WTC11 (cell line): ENCODE results near the gene STARD5. TPM values are rescaled to one million over a fixed set of nuclear protein-coding genes. Genes with fewer than 3 reads are reported as not detected.
A peak's percentile ranks its signal among the peaks of the same experiment; 100 is the strongest.

ENCODE experiments used
- ATAC-seq: fragments of 200-7000 bp; cut with Tn5 transposase; 2 replicates; pipeline ENCODE4 v1.10.0; 2021; ENCODE audit warnings: mild to moderate bottlenecking, moderate library complexity
- CTCF ChIA-PET: fragments of 300-600 bp; sonication (Branson Sonifier 250); formaldehyde crosslinking; loops from one replicate; lab custom pipeline; 2021; ENCODE audit warnings: antibody characterized with exemption; lab: Charles Lee
- POLR2A ChIA-PET: fragments of 350-600 bp; sonication (Branson Sonifier 250); formaldehyde crosslinking; loops from one replicate; lab custom pipeline; 2021; ENCODE audit warnings: antibody characterized with exemption; lab: Charles Lee
- DNase-seq: peaks from one replicate; pipeline ENCODE4 v3.0.0; 2021; ENCODE audit warnings: low spot score
- H3K27ac Mint-ChIP-seq: 2 replicates; pipeline ENCODE4 v1.8.0; 2021; ENCODE audit warnings: mixed read lengths
- H3K27me3 Mint-ChIP-seq: 2 replicates; pipeline ENCODE4 v1.8.0; 2021; ENCODE audit warnings: low read depth, mild to moderate bottlenecking, moderate library complexity, mixed read lengths
- H3K36me3 Mint-ChIP-seq: 2 replicates; pipeline ENCODE4 v1.8.0; 2021; ENCODE audit warnings: mixed read lengths
- H3K4me1 Mint-ChIP-seq: 2 replicates; pipeline ENCODE4 v1.8.0; 2022; ENCODE audit warnings: mixed read lengths
- H3K4me3 Mint-ChIP-seq: 2 replicates; pipeline ENCODE4 v1.8.0; 2021; ENCODE audit warnings: mild to moderate bottlenecking, moderate library complexity, mixed read lengths
- H3K9me3 Mint-ChIP-seq: 2 replicates; pipeline ENCODE4 v1.8.0; 2021; ENCODE audit warnings: mixed read lengths
- AR ChIP-seq: fragments of 250-450 bp; sonication (Bioruptor Pico); IDR thresholded peaks from 2 replicates; pipeline ENCODE4 v1.9.0; 2021; ENCODE audit warnings: mild to moderate bottlenecking
- ATF1 ChIP-seq: sonication (generic); formaldehyde crosslinking; IDR thresholded peaks from 2 replicates; pipeline ENCODE4 v1.8.1; 2023; ENCODE audit warnings: mild to moderate bottlenecking, moderate library complexity, missing genetic modification reagents
- CDX4 ChIP-seq: fragments of 250-450 bp; sonication (Bioruptor Pico); IDR thresholded peaks from 2 replicates; pipeline ENCODE4 v1.9.0; 2021; ENCODE audit warnings: moderate library complexity, mild to moderate bottlenecking, inconsistent platforms, borderline replicate concordance
- CREB1 ChIP-seq: sonication (generic); formaldehyde crosslinking; IDR thresholded peaks from 2 replicates; pipeline ENCODE4 v1.8.0; 2023; ENCODE audit warnings: mild to moderate bottlenecking, missing genetic modification reagents
- E2F5 ChIP-seq: sonication (generic); formaldehyde crosslinking; IDR thresholded peaks from 2 replicates; pipeline ENCODE4 v1.8.1; 2022; ENCODE audit warnings: mild to moderate bottlenecking, moderate library complexity, missing genetic modification reagents
- ERG ChIP-seq: fragments of 250-450 bp; sonication (Bioruptor Pico); IDR thresholded peaks from 2 replicates; pipeline ENCODE4 v1.8.0; 2021; ENCODE audit warnings: mild to moderate bottlenecking
- ESRRA ChIP-seq: sonication (generic); formaldehyde crosslinking; IDR thresholded peaks from 2 replicates; pipeline ENCODE4 v1.8.1; 2022; ENCODE audit warnings: mild to moderate bottlenecking, missing genetic modification reagents, borderline replicate concordance
- FOXJ3 ChIP-seq: sonication (generic); formaldehyde crosslinking; IDR thresholded peaks from 2 replicates; pipeline ENCODE4 v1.9.0; 2021; ENCODE audit warnings: missing genetic modification reagents, mild to moderate bottlenecking, borderline replicate concordance
- GABPB1 ChIP-seq: sonication (generic); formaldehyde crosslinking; IDR thresholded peaks from 2 replicates; pipeline ENCODE4 v1.8.1; 2023; ENCODE audit warnings: mild to moderate bottlenecking, missing genetic modification reagents
- MYBL2 ChIP-seq: sonication (generic); formaldehyde crosslinking; IDR thresholded peaks from 2 replicates; pipeline ENCODE4 v1.8.1; 2023; ENCODE audit warnings: mild to moderate bottlenecking, moderate library complexity, missing genetic modification reagents
- NFATC4 ChIP-seq: fragments of 250-450 bp; sonication (Bioruptor Pico); IDR thresholded peaks from 2 replicates; pipeline ENCODE4 v1.9.0; 2021; ENCODE audit warnings: mild to moderate bottlenecking
- OVOL2 ChIP-seq: fragments of 250-450 bp; sonication (Bioruptor Pico); IDR thresholded peaks from 2 replicates; pipeline ENCODE4 v1.9.0; 2021; ENCODE audit warnings: mild to moderate bottlenecking, borderline replicate concordance
- SMAD4 ChIP-seq: sonication (generic); formaldehyde crosslinking; IDR thresholded peaks from 2 replicates; pipeline ENCODE4 v1.8.0; 2022; ENCODE audit warnings: mild to moderate bottlenecking, missing genetic modification reagents
- SP1 ChIP-seq: sonication (generic); formaldehyde crosslinking; conservative IDR thresholded peaks from 2 replicates; pipeline ENCODE4 v1.8.1; 2022; ENCODE audit warnings: missing genetic modification reagents
- TP53 ChIP-seq: sonication (generic); formaldehyde crosslinking; IDR thresholded peaks from 2 replicates; pipeline ENCODE4 v1.8.1; 2023; ENCODE audit warnings: mild to moderate bottlenecking, missing genetic modification reagents
- ZBTB21 ChIP-seq: sonication (generic); formaldehyde crosslinking; IDR thresholded peaks from 2 replicates; pipeline ENCODE4 v1.8.1; 2023; ENCODE audit warnings: mild to moderate bottlenecking, missing genetic modification reagents, borderline replicate concordance
- ZNF317 ChIP-seq: sonication (generic); formaldehyde crosslinking; IDR thresholded peaks from 2 replicates; pipeline ENCODE4 v1.8.1; 2023; ENCODE audit warnings: low read depth, mild to moderate bottlenecking, moderate library complexity, missing genetic modification reagents, borderline replicate concordance
- total RNA-seq: library from RNA; stranded (reverse); gene quantifications from 3 replicates; pipeline ENCODE4 v1.2.3, GENCODE V29; 2021
- TF ChIP-seq, protein P1 (sequence below): sonication (generic); formaldehyde crosslinking; IDR thresholded peaks from 2 replicates; pipeline ENCODE4 v1.8.0; 2022; ENCODE audit warnings: mild to moderate bottlenecking, missing genetic modification reagents
- TF ChIP-seq, protein P2 (sequence below): sonication (generic); formaldehyde crosslinking; IDR thresholded peaks from 2 replicates; pipeline ENCODE4 v1.8.0; 2023; ENCODE audit warnings: missing genetic modification reagents

The STARD5 gene
- total RNA-seq, 1 experiment from 2014 or later: 6.8 TPM

DNA sequence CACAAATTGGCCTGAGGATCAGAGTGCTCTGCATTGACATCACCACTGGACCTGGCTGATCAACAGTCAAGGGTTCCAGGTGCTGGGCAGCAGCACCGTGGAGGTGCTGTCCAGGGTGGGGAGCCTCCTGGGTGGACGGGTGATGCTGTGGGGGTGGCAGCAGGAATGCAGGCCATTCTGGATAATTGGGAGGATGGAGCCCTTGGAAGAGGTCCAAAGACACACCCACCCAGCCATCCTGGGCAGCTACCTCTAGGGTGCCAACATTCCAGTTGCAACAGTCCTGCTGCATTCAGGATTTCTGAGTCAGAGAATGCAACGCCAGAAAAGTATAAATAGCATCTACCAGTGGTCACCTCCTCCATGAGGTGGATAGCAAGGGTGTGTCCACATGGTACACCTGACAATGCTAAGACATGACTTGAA is 26.8 kb downstream of the STARD5 start:
- ChIA-PET CTCF (interaction anchor here (1.1 to 1.7 kb wide), 3 partner anchors 22 to 31 kb away, joined by 3 to 7 read pairs (median 5); partner anchors contain the start of gene STARD5), POLR2A (no interaction called here)
- no peak overlapping the region for H3K4me3 Mint-ChIP-seq
- H3K27ac Mint-ChIP-seq: no peak overlapping the region
- peaks cover 8% of the 10 kb centered on the region for H3K27me3 Mint-ChIP-seq
- H3K4me1 Mint-ChIP-seq: peaks cover 30% of the 10 kb centered on the region
- no peaks in the 10 kb centered on the region for H3K9me3 Mint-ChIP-seq
- TF ChIP-seq ATF1 (no peak), NFATC4 (CRISPR knock-in tag) (no peak), SMAD4 (CRISPR knock-in tag) (no peak), CDX4 (CRISPR knock-in tag) (no peak), FOXJ3 (CRISPR knock-in tag) (no peak), ESRRA (CRISPR knock-in tag) (no peak), TP53 (CRISPR knock-in tag) (no peak), MYBL2 (no peak), E2F5 (CRISPR knock-in tag) (no peak), ZBTB21 (no peak), ZNF317 (no peak), AR (CRISPR knock-in tag) (no peak)
- TF ChIP-seq, protein P1, sequence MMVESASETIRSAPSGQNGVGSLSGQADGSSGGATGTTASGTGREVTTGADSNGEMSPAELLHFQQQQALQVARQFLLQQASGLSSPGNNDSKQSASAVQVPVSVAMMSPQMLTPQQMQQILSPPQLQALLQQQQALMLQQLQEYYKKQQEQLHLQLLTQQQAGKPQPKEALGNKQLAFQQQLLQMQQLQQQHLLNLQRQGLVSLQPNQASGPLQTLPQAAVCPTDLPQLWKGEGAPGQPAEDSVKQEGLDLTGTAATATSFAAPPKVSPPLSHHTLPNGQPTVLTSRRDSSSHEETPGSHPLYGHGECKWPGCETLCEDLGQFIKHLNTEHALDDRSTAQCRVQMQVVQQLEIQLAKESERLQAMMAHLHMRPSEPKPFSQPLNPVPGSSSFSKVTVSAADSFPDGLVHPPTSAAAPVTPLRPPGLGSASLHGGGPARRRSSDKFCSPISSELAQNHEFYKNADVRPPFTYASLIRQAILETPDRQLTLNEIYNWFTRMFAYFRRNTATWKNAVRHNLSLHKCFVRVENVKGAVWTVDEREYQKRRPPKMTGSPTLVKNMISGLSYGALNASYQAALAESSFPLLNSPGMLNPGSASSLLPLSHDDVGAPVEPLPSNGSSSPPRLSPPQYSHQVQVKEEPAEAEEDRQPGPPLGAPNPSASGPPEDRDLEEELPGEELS (CRISPR knock-in tag): no peak
- TF ChIP-seq, protein P2, sequence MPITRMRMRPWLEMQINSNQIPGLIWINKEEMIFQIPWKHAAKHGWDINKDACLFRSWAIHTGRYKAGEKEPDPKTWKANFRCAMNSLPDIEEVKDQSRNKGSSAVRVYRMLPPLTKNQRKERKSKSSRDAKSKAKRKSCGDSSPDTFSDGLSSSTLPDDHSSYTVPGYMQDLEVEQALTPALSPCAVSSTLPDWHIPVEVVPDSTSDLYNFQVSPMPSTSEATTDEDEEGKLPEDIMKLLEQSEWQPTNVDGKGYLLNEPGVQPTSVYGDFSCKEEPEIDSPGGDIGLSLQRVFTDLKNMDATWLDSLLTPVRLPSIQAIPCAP (CRISPR knock-in tag): no peak
- ATAC-seq: no peak
- no peak for DNase-seq
- H3K36me3 Mint-ChIP-seq: no peaks in the 10 kb centered on the region

- TF ChIP-seq TP53 (CRISPR knock-in tag) (no peak), OVOL2 (CRISPR knock-in tag) (no peak), SMAD4 (CRISPR knock-in tag) (no peak), GABPB1 (CRISPR knock-in tag) (no peak), ERG (CRISPR knock-in tag) (no peak), E2F5 (CRISPR knock-in tag) (no peak), SP1 (CRISPR knock-in tag) (no peak), CREB1 (CRISPR knock-in tag) (no peak)
- no peak overlapping the region for H3K27ac Mint-ChIP-seq
- peaks cover 8% of the 10 kb centered on the region for H3K27me3 Mint-ChIP-seq
- no peaks in the 10 kb centered on the region for H3K9me3 Mint-ChIP-seq
- H3K4me1 Mint-ChIP-seq: peaks cover 25% of the 10 kb centered on the region
- DNase-seq (no peak), ATAC-seq (peak; percentile 32; the same call in 1 of the 2 replicates)
- no peak overlapping the region for H3K4me3 Mint-ChIP-seq
- ChIA-PET CTCF (interaction anchor here (1.1 to 1.7 kb wide), 3 partner anchors 21 to 31 kb away, joined by 3 to 7 read pairs (median 5); partner anchors contain the start of gene STARD5), POLR2A (no interaction called here)
- H3K36me3 Mint-ChIP-seq: no peaks in the 10 kb centered on the region
These were observed 27.3 kb downstream of the STARD5 start for GRCh38 chr15:81296673-81297072.
